22Rv1 (cell line): ENCODE results near the gene CCDC74B.

Experiments
- ZFX ChIP-seq: fragments of 450-650 bp; IDR thresholded peaks from 2 replicates; pipeline ENCODE4 v1.6.1; 2017; ENCODE audit warnings: antibody characterized with exemption, borderline replicate concordance
- TF ChIP-seq, protein P1 (sequence below): fragments of 450-650 bp; IDR thresholded peaks from 2 replicates; pipeline ENCODE4 v1.5.1; 2017; ENCODE audit warnings: mild to moderate bottlenecking

DNA sequence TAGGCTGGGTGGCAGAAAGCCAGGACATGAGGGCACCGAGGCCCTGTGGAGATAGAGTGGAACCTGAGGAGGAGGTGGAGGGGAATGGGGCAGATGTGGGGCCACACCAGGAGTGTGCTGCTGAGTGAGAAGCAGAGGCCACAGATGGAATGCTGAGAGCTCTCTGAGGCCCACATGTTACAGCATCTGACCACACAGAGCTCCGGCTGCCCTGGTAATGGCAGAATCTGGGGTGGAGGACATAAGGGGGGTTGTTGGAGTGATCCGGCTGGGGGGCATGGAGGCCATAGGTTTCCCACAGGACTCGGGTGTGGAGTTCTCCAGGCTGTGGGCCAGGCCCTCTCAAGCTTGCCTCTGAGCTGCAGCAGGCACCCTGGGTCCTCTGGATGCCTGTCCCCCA, 41.0 kb upstream of the CCDC74B start:
- TF ChIP-seq, protein P1, sequence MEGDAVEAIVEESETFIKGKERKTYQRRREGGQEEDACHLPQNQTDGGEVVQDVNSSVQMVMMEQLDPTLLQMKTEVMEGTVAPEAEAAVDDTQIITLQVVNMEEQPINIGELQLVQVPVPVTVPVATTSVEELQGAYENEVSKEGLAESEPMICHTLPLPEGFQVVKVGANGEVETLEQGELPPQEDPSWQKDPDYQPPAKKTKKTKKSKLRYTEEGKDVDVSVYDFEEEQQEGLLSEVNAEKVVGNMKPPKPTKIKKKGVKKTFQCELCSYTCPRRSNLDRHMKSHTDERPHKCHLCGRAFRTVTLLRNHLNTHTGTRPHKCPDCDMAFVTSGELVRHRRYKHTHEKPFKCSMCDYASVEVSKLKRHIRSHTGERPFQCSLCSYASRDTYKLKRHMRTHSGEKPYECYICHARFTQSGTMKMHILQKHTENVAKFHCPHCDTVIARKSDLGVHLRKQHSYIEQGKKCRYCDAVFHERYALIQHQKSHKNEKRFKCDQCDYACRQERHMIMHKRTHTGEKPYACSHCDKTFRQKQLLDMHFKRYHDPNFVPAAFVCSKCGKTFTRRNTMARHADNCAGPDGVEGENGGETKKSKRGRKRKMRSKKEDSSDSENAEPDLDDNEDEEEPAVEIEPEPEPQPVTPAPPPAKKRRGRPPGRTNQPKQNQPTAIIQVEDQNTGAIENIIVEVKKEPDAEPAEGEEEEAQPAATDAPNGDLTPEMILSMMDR, result no peak
- no peak for TF ChIP-seq ZFX
